DLD1 (cell line): ENCODE results near the gene NR6A1.

Experiments
- in situ Hi-C: cut with HindIII; loops from 2 replicates; pipeline ENCODE4 v1.10.0; 2017; ENCODE audit warnings: low sequenced_read_pairs

The NR6A1 gene

DNA sequence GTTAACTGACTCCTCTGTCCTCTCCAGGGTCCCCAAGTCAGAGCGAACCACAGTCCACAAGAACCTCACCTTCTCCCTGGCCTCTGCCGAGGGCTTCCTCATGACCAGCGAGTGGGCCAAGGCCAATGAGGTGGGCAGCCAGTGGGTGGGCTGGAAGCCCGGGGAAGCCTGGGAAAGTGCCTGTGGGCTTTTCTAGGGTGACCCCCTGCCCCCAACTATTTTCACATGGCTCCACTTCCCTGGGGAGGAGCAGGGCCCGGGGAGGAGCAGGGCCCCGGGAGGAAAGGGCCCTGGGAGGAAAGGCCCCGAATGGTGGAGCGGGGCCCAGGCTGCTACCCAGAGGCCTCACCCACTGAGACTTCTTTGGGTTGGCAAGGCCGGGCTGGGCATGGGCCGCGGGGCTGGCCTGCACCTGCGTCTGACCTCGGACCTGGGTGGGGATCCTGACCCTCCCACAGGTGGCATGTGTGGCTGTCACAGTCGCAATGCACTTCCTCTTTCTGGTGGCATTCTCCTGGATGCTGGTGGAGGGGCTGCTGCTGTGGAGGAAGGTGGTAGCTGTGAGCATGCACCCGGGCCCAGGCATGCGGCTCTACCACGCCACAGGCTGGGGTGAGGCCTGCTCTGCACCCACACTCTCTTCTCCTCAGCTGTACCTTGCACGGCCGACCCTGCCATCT lies 302.9 kb downstream of the NR6A1 start:
- in situ Hi-C loops, result no loop called here

DNA sequence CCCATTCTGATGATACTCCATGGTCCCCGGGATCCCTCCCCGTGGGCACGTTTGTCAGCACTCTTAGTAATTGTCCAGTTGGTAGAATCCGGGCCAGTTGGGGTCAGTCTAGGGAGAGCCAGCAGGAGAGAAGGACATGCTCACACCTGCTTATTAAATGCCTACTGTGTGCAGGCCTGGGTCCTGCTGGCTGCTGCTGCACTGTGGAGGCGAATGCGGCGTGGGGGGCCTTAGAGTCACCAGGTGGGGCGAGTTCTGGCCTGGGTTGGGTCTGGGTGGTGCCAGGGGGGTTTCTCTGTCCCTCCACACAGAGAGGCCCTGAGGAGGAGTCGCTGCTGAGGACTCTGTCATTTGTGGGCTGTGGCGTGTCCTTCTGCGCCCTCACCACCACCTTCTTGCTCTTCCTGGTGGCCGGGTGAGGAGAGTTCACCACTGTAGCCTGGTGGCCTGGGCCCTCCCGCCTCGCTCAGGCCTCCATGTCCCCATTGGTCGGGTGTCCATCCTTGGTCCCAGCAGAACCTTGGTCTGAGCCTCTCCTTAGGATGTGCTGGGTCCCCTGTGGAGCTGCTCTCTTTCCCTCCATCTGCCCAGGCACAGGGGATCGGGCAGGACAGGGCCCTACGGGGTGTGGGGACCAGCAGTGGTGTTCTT lies 303.6 kb downstream of the NR6A1 start:
- in situ Hi-C loops, result no loop called here
